MV-4-11 (cell line): Measurements from ENCODE around the gene CSF1.
A peak's percentile ranks its signal among the peaks of the same experiment; 100 is the strongest.

ENCODE experiments used
- DNase-seq: peaks from one replicate; lab custom pipeline; 2025; lab: John Stamatoyannopoulos, UW

CSF1 gene

DNA sequence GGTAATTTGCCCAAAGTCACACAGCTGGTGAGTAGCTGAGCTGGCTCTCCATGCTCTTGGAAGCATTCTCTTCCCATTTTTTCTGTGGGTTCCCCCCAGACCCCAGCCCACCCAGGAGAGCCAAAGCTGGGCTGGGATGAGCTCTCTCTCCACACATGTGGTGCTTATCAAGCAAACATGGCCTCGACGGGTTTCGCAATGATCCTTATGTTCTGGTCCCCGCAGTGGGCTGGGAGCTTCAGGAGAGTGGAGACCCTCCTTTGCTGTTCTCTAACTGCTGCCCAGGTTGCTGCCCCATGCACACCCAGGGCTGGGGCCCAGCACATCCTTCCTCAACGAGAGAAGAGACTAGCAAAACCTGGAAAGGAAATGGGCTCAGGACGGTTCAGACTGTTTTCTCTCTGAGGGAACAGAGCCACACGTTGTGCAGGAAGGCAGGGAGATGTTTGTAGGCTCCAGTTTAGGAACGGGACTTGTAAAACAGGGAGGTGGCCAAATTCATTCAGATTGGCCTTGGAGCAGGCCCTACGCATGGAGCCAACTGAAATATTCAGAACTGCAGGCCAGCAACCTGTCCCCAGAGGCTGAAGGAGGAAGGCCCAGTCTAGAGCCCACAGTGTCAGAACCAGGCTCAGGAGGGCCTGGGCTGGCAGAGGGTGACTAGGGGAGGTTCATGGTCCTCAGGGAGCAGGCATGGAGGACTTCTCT is 27.2 kb upstream of the CSF1 start:
- no peak for DNase-seq

DNA sequence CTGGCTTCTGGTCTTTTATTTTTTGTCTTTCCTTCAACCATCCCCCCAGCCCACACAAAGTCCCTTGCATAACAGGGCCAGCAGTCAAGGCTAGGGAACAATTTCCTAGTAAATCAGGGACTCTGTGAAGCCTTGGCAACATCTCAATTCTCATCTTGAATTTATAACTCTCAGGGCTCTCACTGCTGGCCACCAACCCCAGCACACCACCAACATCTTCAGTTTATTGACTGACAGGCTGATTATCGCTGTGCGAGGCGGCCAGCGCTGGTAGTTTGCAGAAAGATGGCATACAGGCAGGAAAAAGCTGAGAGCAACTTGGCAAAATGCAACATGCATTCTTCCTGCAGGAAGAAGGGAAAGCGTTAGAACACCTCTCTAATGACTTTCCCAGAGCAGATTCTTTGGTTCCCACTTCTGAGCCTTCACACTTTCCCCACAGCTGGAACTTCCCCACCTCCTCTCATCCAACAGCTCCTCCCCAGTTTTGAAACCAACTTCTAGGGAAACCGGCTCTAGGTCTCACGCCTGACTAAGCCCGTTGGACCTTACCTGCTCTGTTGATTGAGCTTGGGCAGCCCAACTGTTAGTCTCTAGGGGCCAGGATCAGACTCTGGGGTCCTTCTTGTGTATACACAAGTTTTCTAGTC is 26.3 kb upstream of the CSF1 start:
- DNase-seq: no peak

DNA sequence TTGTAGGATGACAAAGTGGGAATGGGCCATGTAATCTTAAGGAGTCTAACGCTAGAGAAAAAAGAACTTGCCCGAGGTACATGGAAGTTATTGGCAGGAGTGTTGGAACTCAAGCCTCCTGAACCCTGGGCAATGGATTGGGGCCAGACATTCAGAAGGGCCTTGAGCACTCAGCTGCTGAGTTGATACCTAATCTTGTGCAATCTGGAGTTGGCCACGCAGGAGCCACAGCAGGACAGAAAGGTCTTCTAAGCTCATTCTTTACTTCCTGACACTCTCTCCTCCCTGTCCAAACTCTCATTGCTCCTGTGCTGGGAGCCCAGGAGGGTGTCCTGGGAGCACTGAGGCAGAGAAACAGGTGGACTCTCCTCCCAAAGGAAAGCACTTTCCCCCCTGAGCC is 25.1 kb upstream of the CSF1 start:
- no peak for DNase-seq

DNA sequence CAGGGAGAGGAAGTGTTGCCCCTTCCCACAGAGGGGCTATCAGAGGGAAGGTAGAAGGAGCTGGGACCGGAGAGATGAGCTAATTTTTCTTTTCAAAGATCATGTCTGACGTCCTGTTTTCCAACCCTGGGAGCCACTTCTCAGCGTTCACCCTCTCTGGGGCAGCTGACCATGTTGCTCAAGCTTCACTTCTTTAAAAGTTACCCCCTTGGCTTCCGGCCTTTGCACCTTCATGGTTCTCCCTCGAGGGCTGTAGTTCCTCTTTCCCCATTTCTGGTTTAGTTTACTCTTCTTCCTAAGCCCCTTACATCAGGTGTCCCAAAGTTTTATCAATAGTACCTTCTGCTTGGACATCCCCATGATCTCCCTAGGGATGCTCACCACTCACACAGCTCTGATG is 23.8 kb upstream of the CSF1 start:
- DNase-seq: peak; percentile 90

DNA sequence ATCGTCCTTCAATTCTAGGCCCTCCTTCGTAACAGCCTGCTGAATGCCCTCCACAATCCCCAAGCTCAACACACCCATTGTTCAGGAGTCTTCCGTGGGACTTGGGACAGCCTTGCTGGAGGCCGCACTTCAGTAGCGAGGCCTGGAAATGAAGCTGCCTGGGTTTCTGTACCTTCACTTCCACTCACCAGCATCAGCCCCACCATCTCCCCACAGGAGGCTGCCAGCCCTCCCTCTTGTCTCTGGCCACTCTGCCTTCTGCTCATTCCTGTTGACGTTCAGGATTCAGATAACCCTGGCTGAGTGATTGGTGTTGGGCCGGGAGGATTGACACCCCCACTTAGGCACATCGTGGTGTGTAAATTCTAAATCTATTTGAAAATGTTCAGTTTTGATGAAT is 23.4 kb upstream of the CSF1 start:
- DNase-seq: no peak

DNA sequence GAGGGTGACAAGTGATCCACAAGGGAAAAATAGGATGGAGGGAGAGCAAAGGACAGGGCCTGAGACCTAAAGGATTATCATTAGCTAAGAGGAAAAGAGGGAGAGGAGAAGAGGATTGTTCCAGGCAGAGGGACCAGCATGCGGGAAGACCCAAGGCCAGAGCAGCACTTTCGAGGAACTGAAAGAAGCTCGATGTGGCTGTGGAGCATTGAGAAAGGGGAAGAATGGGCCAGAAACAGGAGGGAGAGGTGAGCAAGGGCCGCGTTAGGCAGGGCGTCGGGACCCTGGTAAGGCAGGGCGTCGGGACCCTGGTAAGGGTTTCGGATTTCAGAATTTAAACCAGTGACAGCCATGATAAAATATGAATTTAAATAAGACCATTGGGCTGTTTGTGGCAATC is 22.8 kb upstream of the CSF1 start:
- DNase-seq: peak; percentile 62

DNA sequence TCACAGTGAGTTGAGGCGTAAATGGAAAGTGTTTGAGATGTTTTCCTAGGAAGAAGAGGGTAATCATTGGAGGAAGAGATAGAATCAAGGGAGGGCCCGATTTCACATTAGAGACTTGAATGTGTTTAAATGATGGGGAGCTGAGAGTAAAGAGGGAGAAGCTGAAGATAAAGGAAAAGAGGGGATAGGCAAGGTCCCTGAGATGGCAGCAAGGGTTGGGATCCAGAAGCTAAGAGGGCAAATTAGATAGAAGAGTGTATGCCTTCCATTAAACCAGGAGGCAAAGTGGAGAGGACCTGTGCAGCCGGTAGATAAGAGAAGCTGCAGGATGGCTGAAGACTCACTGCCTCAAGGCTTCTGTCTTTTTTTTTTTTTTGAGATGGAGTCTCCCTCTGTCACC is 21.6 kb upstream of the CSF1 start:
- DNase-seq: no peak

DNA sequence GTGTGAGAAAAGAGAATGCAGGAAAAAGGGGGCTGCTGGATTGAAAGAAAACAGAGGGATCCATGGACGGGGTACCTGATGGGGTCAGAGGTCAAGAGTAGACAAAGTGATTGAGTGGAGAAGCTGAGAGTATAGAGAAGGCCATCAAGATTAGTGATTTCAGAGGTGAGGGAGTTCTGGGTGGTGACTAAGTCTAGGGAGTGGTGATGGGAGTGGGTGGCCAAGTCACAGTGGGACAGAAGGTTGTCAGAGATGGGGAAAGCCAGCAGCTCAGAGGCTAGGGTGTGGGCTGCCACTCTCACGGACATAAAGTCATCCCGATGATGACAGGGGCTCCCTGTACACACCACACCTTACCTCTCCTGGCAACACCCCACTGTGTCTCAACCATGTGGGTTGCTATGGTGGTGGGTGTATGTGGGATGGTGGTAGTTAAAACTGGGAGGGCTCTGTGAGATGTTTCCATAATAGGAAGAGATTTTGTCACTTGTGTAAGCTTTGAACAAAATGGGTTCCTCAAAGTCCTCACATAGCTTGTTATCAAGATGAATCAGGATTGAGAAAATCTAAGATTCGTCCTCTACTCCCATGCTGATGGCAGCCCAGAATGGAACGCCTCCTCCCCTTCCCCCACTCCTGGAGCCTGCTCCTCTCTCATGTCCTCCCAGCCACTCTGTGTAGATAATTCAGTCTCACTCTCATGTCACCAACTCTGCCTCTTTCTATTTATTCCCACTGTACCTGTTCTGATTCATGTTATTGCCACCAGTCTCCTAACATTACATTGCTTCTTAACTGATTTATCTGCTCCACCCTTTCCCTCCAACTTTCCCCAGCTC is 20.3 kb upstream of the CSF1 start:
- no peak for DNase-seq

DNA sequence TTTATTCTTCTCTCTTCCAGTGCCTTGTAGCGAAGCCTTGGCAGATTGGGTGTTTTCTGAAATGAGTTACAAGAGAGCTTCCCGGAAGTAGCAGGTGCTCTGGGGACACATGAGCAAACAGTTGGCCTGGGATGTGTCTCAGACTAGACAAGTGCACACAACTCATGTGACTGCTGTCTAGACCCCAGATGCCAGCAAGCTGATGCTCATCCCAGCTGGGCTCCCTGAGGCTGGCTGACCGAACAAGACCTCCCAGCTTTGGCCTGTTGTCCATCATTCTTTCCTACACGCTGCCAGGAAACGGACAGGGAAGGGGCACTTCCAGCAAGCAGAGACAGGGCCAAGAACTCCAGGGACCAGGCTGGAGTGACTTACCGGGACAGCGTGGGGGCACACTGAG is 18.7 kb upstream of the CSF1 start:
- DNase-seq: no peak

DNA sequence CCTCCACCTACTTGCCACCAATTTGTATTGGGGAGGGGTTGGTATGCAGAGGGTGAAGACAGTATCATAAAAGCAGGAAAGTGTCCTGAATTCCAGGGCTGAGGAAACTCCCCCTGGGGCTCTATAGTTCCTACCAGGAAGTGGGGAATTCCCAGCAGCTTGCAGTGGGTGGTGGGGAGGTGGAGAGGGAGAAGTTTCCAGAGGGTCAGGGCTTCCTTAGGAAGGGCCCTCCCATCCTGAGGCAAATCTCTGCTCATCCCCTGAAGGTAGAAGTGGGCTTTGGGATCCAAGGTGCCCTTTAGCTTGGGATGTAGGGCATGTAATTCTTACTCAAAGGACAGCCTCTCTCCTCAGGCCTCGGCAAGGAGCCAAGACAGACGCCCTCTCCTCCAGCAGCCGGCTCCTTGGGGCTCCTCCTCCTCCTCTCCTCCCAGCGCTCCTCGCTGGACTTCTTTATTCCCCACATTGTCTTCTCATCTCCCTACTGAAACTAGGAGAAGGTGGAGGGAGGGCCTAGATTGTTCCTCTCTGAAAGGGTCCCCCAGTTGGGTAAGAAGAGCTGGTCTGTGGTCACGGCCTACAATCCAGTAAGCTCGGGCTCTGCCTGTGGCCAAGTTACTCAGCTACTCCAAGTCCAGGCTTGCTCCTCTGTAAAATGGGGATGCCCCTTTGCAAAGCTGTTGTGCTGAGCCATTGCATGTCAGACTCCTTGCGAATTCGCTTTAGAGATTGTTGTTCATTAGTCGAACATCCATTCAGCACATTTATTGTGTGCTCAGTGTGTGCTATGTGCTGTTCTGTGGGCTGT is 17.9 kb upstream of the CSF1 start:
- peak; percentile 73 for DNase-seq

DNA sequence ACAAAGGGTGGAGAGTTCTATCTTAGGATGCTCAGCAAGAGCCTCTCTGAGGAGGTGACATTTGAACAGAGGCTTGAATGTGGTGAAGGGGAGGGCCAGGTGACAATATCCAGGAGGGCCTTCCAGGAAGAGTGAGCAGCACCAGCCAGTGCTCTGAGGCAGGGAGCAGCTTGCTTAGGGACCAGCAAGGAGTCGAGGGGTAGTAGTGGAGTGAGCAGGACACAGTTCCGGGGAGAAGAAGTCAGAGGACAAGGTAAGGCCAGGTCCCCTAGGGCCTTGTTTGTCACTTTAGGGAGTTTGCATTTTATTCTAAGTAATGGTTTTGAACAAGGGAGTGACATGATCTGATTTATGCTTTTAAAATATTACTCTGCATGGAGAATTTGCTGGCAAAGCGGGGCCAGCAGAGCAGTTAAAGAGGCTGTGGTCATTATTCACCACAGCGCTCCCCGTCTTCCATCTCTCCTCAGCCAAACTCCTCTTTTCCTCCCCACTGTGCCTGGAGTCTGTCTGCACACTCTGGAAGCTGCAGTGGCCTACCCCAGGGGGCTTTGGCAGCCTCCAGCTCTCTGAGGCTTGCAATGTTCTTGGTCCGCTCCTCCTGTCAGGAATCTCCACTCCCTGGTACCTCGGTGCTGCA is 17.0 kb upstream of the CSF1 start:
- no peak for DNase-seq

DNA sequence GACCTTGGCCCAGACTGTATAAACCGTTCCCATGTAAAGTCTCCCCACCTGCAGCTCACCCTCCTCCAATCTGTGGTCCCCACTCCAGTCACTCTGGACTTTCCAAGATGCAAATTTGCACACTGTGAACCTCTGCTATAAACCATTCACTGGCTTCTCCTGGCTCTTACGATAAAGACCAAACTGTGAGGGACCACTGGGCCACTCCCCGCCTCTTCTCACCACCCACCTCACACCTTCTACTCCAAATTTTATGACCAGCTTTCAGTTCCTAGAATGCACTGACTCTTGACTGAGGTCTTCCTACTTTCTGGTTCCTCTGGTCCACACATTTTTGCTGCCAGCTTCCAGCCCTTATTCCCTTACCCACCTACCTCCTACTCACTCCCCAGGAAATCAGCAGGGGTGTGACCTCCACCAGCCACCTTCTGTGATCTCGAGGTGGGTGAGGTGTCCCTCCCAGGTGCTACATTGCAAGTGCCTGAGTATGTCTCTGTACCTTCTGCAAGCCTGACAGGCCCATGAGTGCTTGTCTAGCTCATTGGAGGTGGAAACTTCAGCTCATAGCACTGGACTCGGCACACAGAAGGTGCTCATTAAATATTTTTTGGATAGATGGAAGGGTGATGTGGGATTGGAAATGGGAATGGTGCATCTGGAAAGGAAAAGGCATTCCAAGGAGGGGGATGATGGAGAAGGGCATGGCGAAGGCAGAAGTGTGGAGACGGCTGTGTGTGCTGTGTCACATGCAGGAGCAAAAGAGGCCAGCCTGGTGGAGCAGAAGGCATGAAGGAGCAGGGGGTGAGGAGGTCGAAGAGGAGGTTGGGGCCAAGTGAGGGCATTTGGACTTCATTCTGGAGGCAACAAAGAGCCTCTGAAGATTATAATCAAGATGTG is 15.6 kb upstream of the CSF1 start:
- no peak for DNase-seq

DNA sequence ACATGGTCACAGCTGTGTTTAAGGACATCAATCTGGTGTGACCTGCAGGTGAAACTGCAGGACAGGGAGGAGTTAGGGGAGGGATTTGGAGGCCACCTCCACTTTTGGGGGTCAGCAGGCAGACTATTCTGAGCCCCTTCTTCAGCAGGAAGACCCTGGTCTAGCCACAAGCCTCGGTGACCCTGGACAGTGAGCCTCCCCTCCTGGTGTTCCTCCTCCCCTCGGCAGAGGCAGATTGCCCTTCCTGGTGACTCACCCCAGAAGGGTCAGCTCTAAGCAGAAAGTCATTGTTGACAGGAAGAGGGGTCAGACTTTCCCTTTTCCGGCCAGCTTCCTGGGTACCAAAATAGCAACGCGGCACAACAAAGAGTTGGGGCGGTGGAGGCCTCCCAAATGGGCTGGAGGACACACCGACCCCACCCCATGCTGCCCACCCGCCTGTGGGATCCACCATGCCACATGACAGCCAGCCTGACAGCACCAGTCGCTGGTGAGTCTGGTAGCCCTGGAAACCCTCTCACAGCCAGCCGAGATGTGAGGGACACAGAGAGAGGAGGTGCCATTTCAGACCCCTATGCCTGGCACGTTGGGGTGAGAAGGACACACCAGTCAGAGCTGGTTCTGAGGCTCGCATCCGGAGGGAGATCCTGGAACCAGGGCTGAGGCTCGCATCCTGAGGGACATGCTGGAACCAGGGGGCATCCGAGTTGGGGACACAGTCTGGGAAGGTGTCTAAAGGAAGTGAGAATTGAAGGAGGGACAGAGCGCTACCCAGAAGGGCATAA is 14.7 kb upstream of the CSF1 start:
- DNase-seq: peak; percentile 70

DNA sequence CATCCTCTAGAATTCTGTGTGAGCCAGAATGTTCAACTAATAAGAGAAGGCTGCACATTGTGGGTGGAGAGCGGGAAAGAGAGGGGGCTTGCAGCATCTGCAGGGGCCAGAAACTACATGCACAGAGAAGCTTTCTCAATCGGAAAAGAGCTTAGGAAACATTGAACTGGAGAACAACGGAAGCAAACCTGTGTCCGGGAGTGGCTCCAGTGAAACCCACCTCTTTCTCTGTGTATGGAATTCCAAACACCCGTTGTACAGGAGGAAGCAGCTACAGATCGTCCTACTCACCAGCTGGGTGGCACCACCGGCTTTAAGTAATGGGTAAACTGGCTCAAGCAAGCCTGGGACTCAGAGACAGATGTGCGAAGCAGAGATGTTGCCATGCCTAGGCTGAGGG is 14.0 kb upstream of the CSF1 start:
- no peak for DNase-seq

DNA sequence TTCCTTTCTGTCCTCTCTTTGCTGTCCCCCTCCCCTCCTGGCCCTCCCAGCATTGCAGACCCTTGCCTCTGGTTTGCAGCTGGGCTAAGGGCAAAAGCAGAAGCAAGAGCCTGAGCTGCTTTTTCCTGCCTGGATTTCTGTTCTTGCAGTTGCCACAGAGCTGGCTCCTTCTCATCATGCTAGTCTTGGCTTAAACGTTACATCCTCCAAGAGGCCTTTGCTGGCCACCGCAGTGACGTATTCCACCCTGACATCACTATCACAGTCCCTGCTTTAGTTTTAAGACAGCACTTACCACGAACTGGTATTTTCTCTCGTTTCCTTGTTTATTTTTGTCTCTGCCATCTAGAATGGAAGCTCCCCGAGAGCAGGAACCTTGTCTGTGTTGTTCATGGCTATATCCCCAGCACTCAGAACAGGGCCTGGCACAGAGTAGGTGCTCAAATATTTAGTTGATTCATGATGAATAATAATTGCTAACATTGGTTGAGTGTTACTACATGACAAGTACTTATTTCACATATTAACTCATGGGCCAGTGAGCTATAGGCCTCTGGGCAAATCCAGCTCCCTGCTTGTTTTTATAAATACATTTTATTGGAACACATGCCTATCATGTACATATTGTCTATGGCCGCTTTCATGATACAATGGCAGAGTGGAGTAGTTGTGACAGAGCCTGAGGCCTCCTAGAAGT is 13.2 kb upstream of the CSF1 start:
- peak; percentile 92 for DNase-seq

DNA sequence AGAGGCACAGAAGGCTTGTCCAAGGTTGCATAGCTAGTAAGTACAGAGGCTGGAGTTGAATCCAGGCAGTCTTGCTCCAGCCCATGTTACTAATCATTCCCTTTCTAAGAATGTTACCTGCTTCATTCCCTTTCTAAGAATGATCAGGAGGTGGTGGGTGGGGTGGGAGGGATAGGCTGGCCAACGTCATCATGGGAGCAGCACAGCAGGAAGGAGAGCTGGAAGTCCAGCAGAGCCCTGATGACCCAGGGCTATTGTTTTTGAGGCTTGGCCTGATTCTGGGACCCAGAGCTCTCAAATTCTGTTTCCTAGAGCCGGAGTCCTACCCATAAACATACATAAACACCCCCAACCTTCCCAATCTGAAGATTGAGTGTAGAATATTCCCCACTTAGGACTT is 11.8 kb upstream of the CSF1 start:
- no peak for DNase-seq

DNA sequence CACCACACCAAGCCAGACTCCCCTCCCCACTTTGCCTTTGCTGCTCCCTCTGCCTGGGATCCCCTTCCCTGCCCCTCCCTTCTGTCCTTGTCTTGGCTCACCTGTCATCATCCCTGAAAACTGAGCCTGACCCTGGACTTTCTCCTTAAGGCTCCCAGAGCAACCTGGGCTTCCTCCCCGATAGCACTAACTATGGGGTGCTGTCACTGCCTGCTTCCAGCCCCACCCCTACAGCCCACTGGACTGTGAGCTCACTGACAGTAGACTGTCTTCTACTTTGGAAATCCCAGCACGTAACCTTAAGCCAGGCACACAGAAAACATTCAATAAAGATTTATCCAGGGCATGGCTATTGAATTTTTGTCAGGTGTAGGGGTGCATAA is 9.5 kb upstream of the CSF1 start:
- no peak for DNase-seq

DNA sequence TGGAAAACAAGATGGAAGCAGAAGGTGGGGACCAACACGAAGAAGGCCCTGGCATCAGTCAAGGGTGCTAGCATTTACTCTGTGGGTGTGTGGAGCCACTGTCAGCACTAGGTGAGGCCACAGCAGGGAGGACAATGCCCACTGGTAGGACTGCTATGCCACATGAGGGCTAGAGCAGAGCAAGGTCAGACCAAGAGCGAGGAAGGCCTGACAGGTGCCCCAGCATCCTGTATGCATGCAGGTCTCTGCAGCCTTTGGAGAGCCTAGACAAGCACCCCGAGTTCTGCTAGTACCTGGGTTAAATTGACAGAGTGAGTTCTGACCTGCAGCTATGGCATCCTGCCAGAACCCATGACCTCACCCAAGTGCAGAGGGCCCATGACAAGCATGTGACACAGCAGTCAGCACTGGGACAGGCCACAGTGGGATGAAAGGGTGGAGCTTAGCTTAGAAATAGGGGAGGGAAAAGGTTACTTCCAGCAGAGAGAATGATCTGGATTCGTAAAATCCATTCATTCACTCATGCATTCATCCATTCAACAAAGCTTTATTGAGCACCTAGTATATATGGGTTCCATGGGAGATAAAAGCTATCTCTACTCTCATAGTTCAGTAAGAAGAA is 9.0 kb upstream of the CSF1 start:
- no peak for DNase-seq
